ENCODE measurements around the gene SLC30A2.

DNA sequence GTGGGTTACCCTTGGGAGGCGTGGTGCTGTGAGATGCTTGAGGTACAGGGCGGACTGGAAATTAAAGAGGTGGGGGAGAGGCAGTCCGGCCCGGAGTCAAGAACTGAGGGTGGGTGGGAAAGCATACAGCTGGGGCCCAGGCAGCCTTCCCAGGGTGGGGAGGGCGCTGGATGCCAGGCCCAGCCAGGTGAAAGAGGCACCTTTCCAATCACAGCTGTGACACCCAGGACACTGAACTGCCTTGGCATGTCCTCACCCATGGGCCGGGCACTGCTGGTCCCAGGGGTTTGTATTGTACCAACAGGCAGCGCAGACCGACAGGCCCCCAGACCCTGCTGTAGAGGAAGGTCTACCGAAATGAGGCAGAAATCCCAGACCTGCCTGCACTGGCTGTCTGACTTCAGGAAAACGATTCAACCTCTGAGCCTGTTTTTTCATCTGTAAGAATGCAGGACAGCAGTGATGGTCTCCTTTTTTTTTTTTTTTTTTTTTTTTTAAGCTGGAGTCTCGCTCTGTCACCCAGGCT, 9.1 kb downstream of the SLC30A2 start:
- no peak for TF ChIP-seq SP1 (IDR thresholded peaks at IDR 0.05)
- no peak for TF ChIP-seq HDGF (IDR thresholded peaks at IDR 0.05; ENCODE audit: borderline replicate concordance)
- no peak for TF ChIP-seq BHLHE40 (IDR thresholded peaks at IDR 0.05; ENCODE audit: borderline replicate concordance)
- no peak for TF ChIP-seq FOXM1 (IDR thresholded peaks at IDR 0.05; ENCODE audit: borderline replicate concordance)
- no peak for TF ChIP-seq TARDBP (IDR thresholded peaks at IDR 0.05)
- no peak for TF ChIP-seq NFRKB (IDR thresholded peaks at IDR 0.05)
- TF ChIP-seq L3MBTL2 (conservative IDR thresholded peaks at IDR 0.05), result no peak
- no peak for TF ChIP-seq ELF4 (IDR thresholded peaks at IDR 0.05)
- TF ChIP-seq CTBP1 (IDR thresholded peaks at IDR 0.05; ENCODE audit: borderline replicate concordance), result no peak
- TF ChIP-seq FOXA1 (IDR thresholded peaks at IDR 0.05), result no peak

All from HEK293T (cell line).